ENCODE data around the gene RAB9A.
"Not testable (repeated sequence)": the region's sequence is repeated elsewhere in the genome, so short reads cannot be mapped to it uniquely, and the experiment has no call there.

Gene RAB9A, protein sequence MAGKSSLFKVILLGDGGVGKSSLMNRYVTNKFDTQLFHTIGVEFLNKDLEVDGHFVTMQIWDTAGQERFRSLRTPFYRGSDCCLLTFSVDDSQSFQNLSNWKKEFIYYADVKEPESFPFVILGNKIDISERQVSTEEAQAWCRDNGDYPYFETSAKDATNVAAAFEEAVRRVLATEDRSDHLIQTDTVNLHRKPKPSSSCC

DNA sequence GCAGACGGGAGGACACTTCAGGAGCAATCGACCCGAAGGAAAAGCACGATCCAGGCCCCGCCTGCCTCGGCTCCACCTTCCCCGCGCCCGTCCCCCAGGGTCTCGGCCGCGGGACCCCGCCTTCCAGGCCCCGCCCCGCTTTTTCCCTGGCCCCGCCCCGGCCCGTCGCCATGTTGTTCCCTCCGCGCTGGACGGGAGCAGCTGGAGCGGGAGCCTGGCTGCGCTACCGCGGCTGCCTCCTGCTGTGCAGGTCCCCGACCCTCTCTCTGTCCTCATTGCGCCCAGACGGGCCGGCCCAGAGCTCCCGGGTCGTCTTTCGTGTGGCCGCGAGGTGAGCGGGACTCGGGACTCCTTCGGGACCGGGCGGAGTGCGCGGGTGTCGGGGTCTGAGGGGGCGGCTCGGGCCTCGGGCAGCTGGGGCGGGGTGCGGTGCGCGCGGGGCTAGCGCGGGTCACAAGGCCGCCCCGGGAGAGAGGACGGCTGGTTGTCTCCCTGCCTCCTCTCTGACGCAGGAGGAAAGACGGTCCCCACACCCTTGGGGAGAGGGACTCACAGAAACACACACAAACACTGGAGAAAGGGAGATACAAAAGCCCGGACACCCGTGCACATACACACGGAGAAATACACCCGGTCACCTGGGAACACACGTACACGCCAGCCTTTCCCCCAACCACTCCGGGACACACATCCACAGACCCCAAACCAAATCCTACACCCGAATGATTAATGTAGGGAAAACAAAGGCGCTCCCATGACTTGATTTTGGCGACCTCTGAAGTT lies at the start of gene RAB9A:
Gene RAB9A, plus strand, starts transcription at position 171 of the 783 bp plus-strand sequence. CDS start 19,619 bp downstream, outside the sequence.
- peak; percentile 89 for DNase-seq (ENCODE audit: low spot score)

GRCh38 chrX:13641684-13642083 lies 47.2 kb upstream of the RAB9A start:
- DNase-seq (ENCODE audit: low spot score): not testable (repeated sequence)

DNA sequence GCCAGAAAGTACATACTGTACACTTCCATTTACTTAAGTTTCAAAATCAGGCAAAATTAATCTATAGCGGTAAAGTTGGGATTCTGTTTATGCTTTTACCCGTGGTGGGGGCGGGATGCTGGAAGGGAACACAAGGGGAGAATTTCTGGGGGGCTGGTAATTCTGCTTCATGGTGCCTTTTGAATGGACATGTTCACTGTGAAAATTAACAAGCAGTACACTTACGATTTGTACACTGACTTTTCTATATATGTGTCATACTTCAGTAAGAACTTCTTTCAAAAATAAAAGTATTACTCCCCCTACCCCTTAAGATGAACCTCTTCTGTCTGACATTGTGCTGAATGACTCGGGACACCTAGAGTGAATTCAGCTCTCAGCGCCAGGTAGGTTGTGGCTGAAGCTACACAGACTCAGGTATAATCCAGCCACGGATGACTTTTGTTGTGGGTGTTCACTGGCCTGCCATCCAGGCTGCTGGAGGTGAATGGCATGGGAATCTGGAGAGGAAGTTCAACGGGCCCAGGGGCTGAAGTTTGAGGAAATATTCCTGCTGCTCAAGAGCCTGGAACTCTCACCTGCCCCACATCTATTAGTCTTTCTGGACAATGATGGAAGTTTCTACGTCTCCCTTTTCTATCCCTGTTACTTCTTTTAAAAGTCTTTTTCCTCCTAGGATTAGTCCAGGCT lies 43.3 kb upstream of the RAB9A start:
- no peak for DNase-seq (ENCODE audit: low spot score)

GRCh38 chrX:13646154-13646549 lies 42.8 kb upstream of the RAB9A start:
- peak; percentile 34 for DNase-seq (ENCODE audit: low spot score)

DNA sequence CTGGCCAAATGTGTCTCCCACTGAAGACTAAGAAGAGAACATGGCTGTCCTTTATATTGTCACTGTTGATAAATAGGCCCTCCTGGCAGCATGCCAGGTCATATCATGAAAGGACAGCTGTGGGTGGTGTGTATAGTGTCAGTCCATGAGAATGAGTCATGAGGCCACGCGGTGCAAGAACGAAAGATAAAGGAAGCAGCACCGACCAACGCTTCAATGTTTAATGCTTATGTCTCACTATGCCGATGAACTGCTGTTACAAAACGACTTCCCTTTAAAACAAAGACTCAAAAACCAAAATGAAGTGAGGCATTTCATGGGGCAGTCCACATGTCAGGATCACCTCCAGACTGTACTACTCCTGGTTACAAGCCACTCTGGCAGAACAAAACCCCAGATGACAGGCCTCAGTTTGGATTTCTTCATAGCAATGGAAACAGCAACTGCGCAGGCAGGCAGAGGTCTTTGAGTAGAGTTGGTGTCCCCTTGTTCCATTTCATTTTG lies 41.2 kb upstream of the RAB9A start:
- no peak for DNase-seq (ENCODE audit: low spot score)

- DNase-seq (ENCODE audit: low spot score): not testable (repeated sequence)
These were observed 40.6 kb upstream of the RAB9A start for GRCh38 chrX:13648336-13648735.

DNA sequence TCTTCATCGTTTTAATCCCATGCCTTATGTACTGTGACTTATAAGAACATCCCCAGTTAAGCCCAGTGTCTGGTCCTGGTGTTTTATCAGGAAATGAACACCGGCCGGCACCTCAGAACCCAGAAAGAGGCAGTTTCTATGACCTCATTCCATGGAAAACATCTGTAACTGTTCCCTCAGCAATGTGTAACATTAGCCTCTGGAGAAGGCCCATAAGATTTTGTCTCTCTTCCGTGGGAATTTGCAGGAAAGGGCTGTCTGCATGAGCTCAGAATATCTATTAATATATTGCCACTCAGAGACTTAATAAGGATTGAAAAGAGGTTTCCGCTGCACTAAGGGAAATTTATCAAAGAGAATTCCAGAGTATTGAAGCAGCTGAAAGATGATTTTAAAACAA lies 39.1 kb upstream of the RAB9A start:
- DNase-seq (ENCODE audit: low spot score): no peak

- DNase-seq (ENCODE audit: low spot score): no peak
These were observed 38.6 kb upstream of the RAB9A start for GRCh38 chrX:13650318-13650717.

DNA sequence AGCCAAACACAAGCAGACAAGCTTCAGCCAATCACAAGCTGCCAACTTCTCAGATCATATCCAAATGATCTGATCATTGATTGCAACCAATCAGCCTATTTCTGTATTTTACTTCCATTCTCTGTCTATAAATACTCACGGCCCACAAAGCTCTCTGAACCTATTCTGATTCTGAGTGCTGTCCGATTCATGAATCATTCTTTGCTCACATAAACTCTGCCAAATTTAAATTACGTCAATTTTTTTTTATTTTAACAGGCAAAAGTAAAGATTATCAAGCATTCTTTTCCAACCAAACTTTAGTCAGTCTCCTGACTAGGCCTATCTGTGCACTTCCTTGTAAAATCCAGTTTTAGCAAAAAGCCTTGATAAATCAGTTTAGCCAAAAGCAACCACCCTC lies 37.8 kb upstream of the RAB9A start:
- no peak for DNase-seq (ENCODE audit: low spot score)

DNA sequence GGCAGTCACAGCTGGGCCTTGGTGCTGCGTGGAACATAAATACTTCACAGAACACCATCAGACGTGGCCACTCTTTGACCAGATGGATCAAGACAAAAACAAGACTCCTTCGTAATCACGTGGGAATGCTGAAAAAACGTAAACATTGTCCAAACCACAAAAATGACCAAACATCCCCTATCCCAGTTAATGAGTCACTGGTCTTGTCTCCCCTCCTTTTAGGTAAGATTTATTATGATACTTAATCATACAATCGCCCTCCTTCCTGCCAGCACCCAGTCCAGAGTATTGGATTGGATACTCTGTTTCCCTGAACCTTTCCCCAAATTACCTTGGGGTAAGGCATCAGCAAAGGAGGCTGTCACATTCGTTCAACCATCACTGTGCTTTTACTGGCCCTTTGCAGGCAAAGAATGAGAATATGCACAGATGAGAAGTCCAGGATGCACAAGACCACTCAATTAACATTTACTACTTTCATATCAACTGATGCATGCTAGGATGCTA lies 36.6 kb upstream of the RAB9A start:
- no peak for DNase-seq (ENCODE audit: low spot score)

GRCh38 chrX:13652850-13653693 lies 35.9 kb upstream of the RAB9A start, which contains the start of gene TCEANC:
TCEANC (plus strand) TSS chrX:13653141; CDS start chrX:13662509, 9,368 bp downstream.
- DNase-seq (ENCODE audit: low spot score): peak; percentile 88

- no peak for DNase-seq (ENCODE audit: low spot score)
These were observed 34.8 kb upstream of the RAB9A start for GRCh38 chrX:13654116-13654515.

- DNase-seq (ENCODE audit: low spot score): no peak
These were observed 33.3 kb upstream of the RAB9A start for GRCh38 chrX:13655674-13656073.

DNA sequence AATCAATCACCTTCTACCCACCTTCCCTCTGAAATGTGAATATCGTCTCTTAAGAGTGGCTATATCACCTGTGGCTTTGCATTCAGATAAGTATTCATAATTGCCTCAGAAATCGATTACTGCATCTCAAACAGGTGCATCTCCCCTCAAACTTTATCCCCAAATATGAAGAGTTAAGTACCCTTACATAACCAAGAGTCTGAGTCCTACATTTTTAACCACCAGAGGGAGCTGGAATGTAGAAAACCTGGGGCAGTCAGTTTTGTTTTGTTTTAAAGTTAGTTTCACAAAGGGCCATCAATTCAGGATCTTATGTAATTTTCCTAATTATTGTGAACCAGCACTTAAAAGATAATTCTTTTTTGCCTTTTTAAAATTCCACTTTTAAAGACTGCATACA lies 30.3 kb upstream of the RAB9A start:
- peak; percentile 7 for DNase-seq (ENCODE audit: low spot score)

DNA sequence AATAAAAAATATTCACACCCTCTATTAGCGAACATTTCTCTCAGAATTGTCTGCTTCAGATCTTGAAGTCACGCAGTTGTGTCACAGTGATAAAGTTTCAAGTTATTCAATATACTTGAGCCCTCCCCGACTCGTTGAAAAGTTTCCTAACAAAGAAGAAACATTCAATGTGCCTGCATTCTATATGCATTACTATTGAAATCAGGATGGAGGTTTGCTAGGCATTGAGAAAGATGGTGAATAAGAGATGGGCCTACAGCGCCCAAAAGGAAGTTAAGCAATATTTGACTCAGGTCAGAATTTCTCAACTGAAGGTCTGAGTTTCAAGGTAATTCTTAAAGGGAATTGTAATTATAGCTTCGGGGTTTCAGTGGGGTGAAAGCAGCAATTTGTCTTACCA lies 29.9 kb upstream of the RAB9A start:
- DNase-seq (ENCODE audit: low spot score): no peak

GRCh38 chrX:13661735-13662288 lies 27.1 kb upstream of the RAB9A start:
- DNase-seq (ENCODE audit: low spot score): no peak

GRCh38 chrX:13662355-13662791 lies 26.6 kb upstream of the RAB9A start:
- DNase-seq (ENCODE audit: low spot score): no peak

DNA sequence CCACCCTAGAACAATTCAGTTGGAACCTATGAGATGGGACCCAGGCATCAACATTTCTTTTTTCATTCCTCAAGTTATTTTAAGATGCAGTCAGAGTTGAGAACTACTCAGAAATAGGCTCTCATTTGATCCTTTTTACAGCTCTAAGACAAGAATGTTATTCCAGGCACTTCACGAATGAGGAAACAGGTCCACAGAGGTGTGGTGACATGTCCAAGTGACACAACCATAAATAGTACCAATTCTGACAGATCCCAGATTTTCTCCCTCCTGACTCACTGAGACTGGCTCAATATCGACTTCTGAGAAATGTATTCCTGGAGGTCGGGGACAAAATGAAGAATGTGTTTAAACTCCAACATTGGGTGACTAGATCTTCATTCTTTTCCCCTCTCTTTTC lies 24.9 kb upstream of the RAB9A start:
- no peak for DNase-seq (ENCODE audit: low spot score)

GRCh38 chrX:13666836-13667235 lies 22.1 kb upstream of the RAB9A start:
- DNase-seq (ENCODE audit: low spot score): no peak

DNA sequence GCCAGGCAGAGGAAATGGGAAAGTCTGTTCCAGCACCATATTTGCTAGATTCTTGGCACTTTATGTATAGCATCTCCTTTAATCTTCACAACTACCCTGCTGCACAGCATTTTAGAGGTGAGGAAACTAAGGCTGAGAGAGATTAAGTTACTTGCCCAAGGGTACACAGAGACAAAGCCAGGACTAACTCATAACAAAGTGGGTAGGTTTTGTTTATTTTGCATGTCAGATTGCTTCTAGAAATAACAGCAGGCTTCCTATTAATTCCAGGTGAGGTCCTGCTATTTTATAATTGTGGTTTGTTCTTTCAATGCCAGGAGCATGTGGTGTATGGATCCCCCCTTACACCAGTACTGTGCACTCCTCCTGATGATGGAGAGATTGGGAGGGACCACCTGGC lies 21.0 kb upstream of the RAB9A start:
- DNase-seq (ENCODE audit: low spot score): no peak

- DNase-seq (ENCODE audit: low spot score): peak; percentile 7
These were observed 19.6 kb upstream of the RAB9A start for GRCh38 chrX:13669246-13669737.

Measured in iPS-NIHi11 (cell line).